Heart right ventricle (tissue), 16 donors: ENCODE data around the gene OR2M5. TPM values are rescaled to one million over a fixed set of nuclear protein-coding genes. Genes with fewer than 3 reads are reported as not detected.

Experiments used
- ATAC-seq, 8 donors: fragments of 200-7000 bp; cut with Tn5 transposase; one replicate each; pipeline ENCODE4 v1.9.1; 2020; ENCODE audit warnings: mild to moderate bottlenecking in 8 of 8, moderate library complexity in 8 of 8, moderate number of reproducible peaks in 1 of 8
- DNase-seq, 2 donors: peaks; one replicate each; pipeline ENCODE4 v3.0.0-alpha.2; 2020
- H3K27ac ChIP-seq, 10 donors: fragments of 200-600 bp; sonication (generic) in 2 of 10; one replicate each; pipeline versions ENCODE4 v1.5.0 to v1.8.0; 2020 to 2022; ENCODE audit warnings: mild to moderate bottlenecking in 3 of 10
- H3K27me3 ChIP-seq, 7 donors: fragments of 200-600 bp; one replicate each; pipeline ENCODE4 v1.8.0; 2021 to 2022; ENCODE audit warnings: mild to moderate bottlenecking in 2 of 7
- H3K36me3 ChIP-seq, 9 donors: fragments of 200-600 bp; sonication (generic) in 1 of 9; one replicate each; pipeline versions ENCODE4 v1.5.0 to v1.8.0; 2020 to 2022; ENCODE audit warnings: mild to moderate bottlenecking in 2 of 9
- H3K4me1 ChIP-seq, 9 donors: fragments of 200-600 bp; sonication (generic) in 1 of 9; one replicate each; pipeline versions ENCODE4 v1.5.0 to v1.8.0; 2020 to 2022; ENCODE audit warnings: mild to moderate bottlenecking in 4 of 9
- H3K4me3 ChIP-seq, 10 donors: fragments of 200-600 bp; sonication (generic) in 2 of 10; one replicate each; pipeline versions ENCODE4 v1.5.0 to v1.8.0; 2020 to 2022; ENCODE audit warnings: mild to moderate bottlenecking in 7 of 10, moderate library complexity in 2 of 10
- H3K9me3 ChIP-seq, 11 donors: fragments of 200-600 bp in 10 of 11; sonication (generic) in 2 of 11; one replicate each; pipeline versions ENCODE4 v1.5.0 to v1.8.0; 2013 to 2022; ENCODE audit warnings: mild to moderate bottlenecking in 2 of 11, control low read depth in 1 of 11, moderate library complexity in 1 of 11
- CTCF ChIP-seq, 9 donors: fragments of 200-600 bp; sonication (generic) in 2 of 9; IDR thresholded peaks; one replicate each; pipeline versions ENCODE4 v1.5.0 to v1.8.0; 2021 to 2022; ENCODE audit warnings: antibody characterized with exemption in 9 of 9, mild to moderate bottlenecking in 5 of 9, moderate library complexity in 1 of 9
- WGBS, 2 donors: extraction: QIAGEN DNeasy Blood & Tissue Kit; methylation state at CpG; one replicate each; pipeline ENCODE4 v1.1.7; 2013; ENCODE audit warnings: inconsistent platforms in 1 of 2; 5-methylcytosine and 5-hydroxymethylcytosine counted together
- intact Hi-C, 10 donors: fragments of 100-400 bp; cut with DNase I; formaldehyde crosslinking; loops; one replicate each; pipeline versions ENCODE4 v1.11.1 to v1.14.2; 2022
- polyA plus RNA-seq, 2 donors: library from polyadenylated mRNA; stranded (reverse); fragments of 200-250 nt; gene quantifications; one replicate each; pipeline ENCODE4 v1.2.3, GENCODE V29; 2013
- total RNA-seq, 10 donors: library from RNA; stranded (reverse); fragmentation: NEBNext Ultra II Directional in 3 of 10; extraction: Animal tissue kit (Norgen Biotek cat#: 25700) in 3 of 10; gene quantifications; one replicate each; pipeline versions ENCODE4 v1.2.1 to v1.2.4, GENCODE V29; 2021 to 2023
- donor health status: Arrhythmogenic right ventricular cardiomyopathy.
- donor health status: ischemic (EF 13 %, LVEDD 7.1; RV severe dilation, severe dysfunction).
- donor health status: healthy with polysubstance abuse.
- donor health status: DM: no; HTN: yes; CAD: no.
- donor health status: DM: no; HTN: no; CAD: no.
- donor health status: ischemic (EF 25% LVEDD 6.9; RV normal size, moderate dysfunction).
- donor health status: ischemic (EF 25% LVEDD 5.7; RV mildly dilated, moderate dysfunction).
- donor health status: healthy.
- donor health status: DM: yes; HTN: yes; CAD: no.
- donor health status: Ischemic cardiomyopathy.
- donor health status: ischemic (EF 35%, LVEDD 5.7; RV mildly dilated, moderate dysfunction).
- donor health status: nonischemic (EF 11% LVEDD 7.7; RV severe dilation, severe dysfunction).
- donor health status: DM: yes; HTN: yes; CAD: no.
- donor health status: PGD.
- donor health status: ischemic (EF 29% LVEDD 5.4; RV normal size, mild dysfunction).
- donor health status: nonischemic (EF 23%, LVEDD 6.1; RV moderate dilation, normal function).

The OR2M5 gene
- total and polyA plus RNA-seq, 12 donors: not detected

DNA sequence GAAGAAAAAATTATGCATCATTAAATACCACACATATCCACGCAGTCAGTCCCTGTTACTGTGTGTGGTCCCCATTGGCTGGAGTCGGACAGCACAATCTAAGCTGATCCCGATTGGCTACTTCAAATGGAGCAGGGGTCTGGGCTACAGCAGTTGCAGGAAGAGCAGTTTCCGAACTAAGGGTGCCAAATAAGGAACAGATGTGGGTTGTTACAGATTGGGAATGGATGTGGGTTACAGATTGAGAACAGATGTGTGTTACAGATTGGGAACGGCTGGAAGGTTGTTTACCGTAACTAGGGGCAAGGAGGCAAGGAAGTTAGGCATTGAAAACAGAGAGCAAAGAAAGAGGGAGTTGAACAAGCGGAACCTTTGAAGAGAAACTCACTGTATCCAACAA, 30.1 kb upstream of the OR2M5 start:
- H3K36me3 ChIP-seq: no peaks in the 10 kb centered on the region
- no peak for TF ChIP-seq CTCF (IDR thresholded peaks at IDR 0.05)
- H3K27ac ChIP-seq: no peak overlapping the region
- no peak for DNase-seq
- H3K4me3 ChIP-seq: no peak overlapping the region
- ATAC-seq: no peak
- no peaks in the 10 kb centered on the region for H3K4me1 ChIP-seq
- intact Hi-C loops: no loop called here
- WGBS, 2 donors: 74 to 80% methylated on average over 7 of the region's 7 CpGs
- H3K27me3 ChIP-seq: no peaks in the 10 kb centered on the region
- peaks cover 0 to 41% (median 17%) of the 10 kb centered on the region in 11 donors for H3K9me3 ChIP-seq

GRCh38 chr1:248127653-248128052, 17.3 kb upstream of the OR2M5 start:
- no peak for ATAC-seq
- Histone ChIP-seq H3K27me3 (no peaks in the 10 kb centered on the region), H3K36me3 (no peaks in the 10 kb centered on the region), H3K9me3 (peaks cover 0 to 57% (median 0%) of the 10 kb centered on the region in 11 donors), H3K4me1 (no peaks in the 10 kb centered on the region), H3K4me3 (no peak overlapping the region), H3K27ac (no peak overlapping the region)
- DNase-seq: no peak
- TF ChIP-seq CTCF (IDR thresholded peaks at IDR 0.05): no peak
- WGBS, 2 donors: 79% methylated on average over 5 of the region's 5 CpGs
- intact Hi-C loops: no loop called here

GRCh38 chr1:248136811-248137210, 8.1 kb upstream of the OR2M5 start:
- TF ChIP-seq CTCF (IDR thresholded peaks at IDR 0.05): no peak
- DNase-seq (no peak), ATAC-seq (no peak)
- intact Hi-C loops: no loop called here
- Histone ChIP-seq H3K27me3 (no peaks in the 10 kb centered on the region), H3K27ac (no peak overlapping the region), H3K4me3 (no peak overlapping the region), H3K4me1 (no peaks in the 10 kb centered on the region), H3K36me3 (no peaks in the 10 kb centered on the region), H3K9me3 (peaks cover 0 to 30% (median 0%) of the 10 kb centered on the region in 11 donors)
- 59 to 69% methylated on average over 21 of the region's 21 CpGs for WGBS, 2 donors

GRCh38 chr1:248140846-248141245, 4.1 kb upstream of the OR2M5 start:
- 69 to 70% methylated on average over 1 of the region's 1 CpG for WGBS, 2 donors
- no peaks in the 10 kb centered on the region for H3K4me1 ChIP-seq
- ATAC-seq (no peak), DNase-seq (no peak)
- H3K4me3 ChIP-seq: no peak overlapping the region
- intact Hi-C loops: no loop called here
- H3K27ac ChIP-seq: no peak overlapping the region
- no peaks in the 10 kb centered on the region for H3K36me3 ChIP-seq
- peaks cover 0 to under 1% (median 0%) of the 10 kb centered on the region in 11 donors for H3K9me3 ChIP-seq
- no peaks in the 10 kb centered on the region for H3K27me3 ChIP-seq
- no peak for TF ChIP-seq CTCF (IDR thresholded peaks at IDR 0.05)
